Measurements from ENCODE around the gene CD47.

CD47 gene

GRCh38 chr3:108103886-108104797, 13.3 kb upstream of the CD47 start:
- no peak for DNase-seq (ENCODE audit: low read depth)
- no peak for TF ChIP-seq CTCF (IDR thresholded peaks at IDR 0.05; ENCODE audit: insufficient read depth, low read depth, low read length, missing control alignments)
- no peak overlapping the region for H3K4me3 ChIP-seq (ENCODE audit: low read length)

GRCh38 chr3:108103040-108103751, 12.4 kb upstream of the CD47 start:
- no peak for TF ChIP-seq CTCF (IDR thresholded peaks at IDR 0.05; ENCODE audit: insufficient read depth, low read depth, low read length, missing control alignments)
- DNase-seq (ENCODE audit: low read depth), result no peak
- H3K4me3 ChIP-seq (ENCODE audit: low read length), result no peak overlapping the region

- no peak for TF ChIP-seq CTCF (IDR thresholded peaks at IDR 0.05; ENCODE audit: insufficient read depth, low read depth, low read length, missing control alignments)
- no peak overlapping the region for H3K4me3 ChIP-seq (ENCODE audit: low read length)
- no peak for DNase-seq (ENCODE audit: low read depth)
Measured at GRCh38 chr3:108102420-108103039, 11.7 kb upstream of the CD47 start.

GRCh38 chr3:108100906-108101660, 10.3 kb upstream of the CD47 start:
- no peak for TF ChIP-seq CTCF (IDR thresholded peaks at IDR 0.05; ENCODE audit: insufficient read depth, low read depth, low read length, missing control alignments)

GRCh38 chr3:108099679-108100428, 9.0 kb upstream of the CD47 start:
- no peak overlapping the region for H3K4me3 ChIP-seq (ENCODE audit: low read length)
- DNase-seq (ENCODE audit: low read depth), result no peak
- no peak for TF ChIP-seq CTCF (IDR thresholded peaks at IDR 0.05; ENCODE audit: insufficient read depth, low read depth, low read length, missing control alignments)

More at GRCh38 chr3:108100906-108101660, 10.3 kb upstream of the CD47 start:
- no peak for DNase-seq (ENCODE audit: low read depth)
- H3K4me3 ChIP-seq (ENCODE audit: low read length), result no peak overlapping the region

GRCh38 chr3:108099244-108099643, 8.4 kb upstream of the CD47 start:
- no peak overlapping the region for H3K4me3 ChIP-seq (ENCODE audit: low read length)
- no peak for DNase-seq (ENCODE audit: low read depth)
- TF ChIP-seq CTCF (IDR thresholded peaks at IDR 0.05; ENCODE audit: insufficient read depth, low read depth, low read length, missing control alignments), result no peak

Measured in epithelial cell of esophagus (primary cell).